Right lobe of liver (tissue), 6 donors: ENCODE measurements around the gene ATXN1. TPM values are rescaled to one million over a fixed set of nuclear protein-coding genes. Genes with fewer than 3 reads are reported as not detected.

Experiments used
- ATAC-seq, 4 donors: fragments of 200-7000 bp; cut with Tn5 transposase; one replicate each; pipeline ENCODE4 v1.9.1; 2020; ENCODE audit warnings: mild to moderate bottlenecking in 4 of 4, moderate library complexity in 4 of 4
- DNase-seq, 3 donors: peaks; one replicate each; pipeline ENCODE4 v3.0.0-alpha.2; 2020
- H3K27ac ChIP-seq, 3 donors: fragments of 200-600 bp; one replicate each; pipeline ENCODE4 v1.8.0; 2022
- H3K27me3 ChIP-seq, 2 donors: fragments of 200-600 bp; one replicate each; pipeline ENCODE4 v1.8.0; 2022
- H3K36me3 ChIP-seq, 4 donors: fragments of 200-600 bp; sonication (generic) in 1 of 4; one replicate each; pipeline versions ENCODE4 v1.5.1 to v1.8.0; 2017 to 2022; ENCODE audit warnings: control low read depth in 1 of 4
- H3K4me1 ChIP-seq, 4 donors: fragments of 200-600 bp; sonication (generic) in 1 of 4; one replicate each; pipeline versions ENCODE4 v1.5.1 to v1.8.0; 2017 to 2022; ENCODE audit warnings: control low read depth in 1 of 4
- H3K4me3 ChIP-seq, 3 donors: fragments of 200-600 bp; one replicate each; pipeline ENCODE4 v1.8.0; 2022
- H3K9me3 ChIP-seq, 4 donors: fragments of 200-600 bp; sonication (generic) in 1 of 4; one replicate each; pipeline versions ENCODE4 v1.5.1 to v1.8.0; 2017 to 2022; ENCODE audit warnings: control low read depth in 1 of 4
- POLR2A ChIP-seq: fragments of 450-650 bp; IDR thresholded peaks from one replicate; pipeline ENCODE4 v1.6.1; 2017; ENCODE audit warnings: antibody characterized with exemption, mild to moderate bottlenecking
- WGBS: methylation state at CpG from one replicate; pipeline ENCODE4 v1.1.6; 2018; ENCODE audit warnings: low coverage, low lambda C conversion rate; ENCODE audit not compliant: insufficient coverage; ENCODE audit errors: missing lambda C conversion rate; 5-methylcytosine and 5-hydroxymethylcytosine counted together
- intact Hi-C, 2 donors: fragments of 100-400 bp; cut with DNase I; formaldehyde crosslinking; loops; one replicate each; pipeline versions ENCODE4 v1.11.2 to v1.14.1; 2022
- total RNA-seq, 6 experiments: library from RNA; depleted of rRNA in 2 of 6; stranded (reverse); fragments of >200 nt in 2 of 6; fragmentation: NEBNext Ultra II Directional in 3 of 6; extraction: Animal tissue kit (Norgen Biotek cat#: 25700) in 3 of 6; gene quantifications; one replicate each; pipeline versions ENCODE4 v1.1.0 to v1.2.4, GENCODE V29; 2016 to 2023
- TF ChIP-seq, protein P1 (sequence below), 4 donors: fragments of 200-600 bp in 3 of 4; fragments of 450-650 bp in 1 of 4; IDR thresholded peaks; one replicate each; pipeline versions ENCODE4 v1.5.1 to v1.8.0; 2016 to 2022; ENCODE audit warnings: antibody characterized with exemption in 4 of 4, mild to moderate bottlenecking in 2 of 4
- donor health status: DM: no; HTN: yes; CAD: no.
- donor health status: DM: no; HTN: no; CAD: no.
- donor health status: DM: no; HTN: no; CAD: no.
- donor health status: DM: no; HTN: yes; CAD: no.
- donor health status: DM: no; HTN: yes; CAD: no.

ATXN1 gene
- total RNA-seq, 6 experiments from 2014 or later, result 23.2 to 28.7 (median 25.0) TPM

DNA sequence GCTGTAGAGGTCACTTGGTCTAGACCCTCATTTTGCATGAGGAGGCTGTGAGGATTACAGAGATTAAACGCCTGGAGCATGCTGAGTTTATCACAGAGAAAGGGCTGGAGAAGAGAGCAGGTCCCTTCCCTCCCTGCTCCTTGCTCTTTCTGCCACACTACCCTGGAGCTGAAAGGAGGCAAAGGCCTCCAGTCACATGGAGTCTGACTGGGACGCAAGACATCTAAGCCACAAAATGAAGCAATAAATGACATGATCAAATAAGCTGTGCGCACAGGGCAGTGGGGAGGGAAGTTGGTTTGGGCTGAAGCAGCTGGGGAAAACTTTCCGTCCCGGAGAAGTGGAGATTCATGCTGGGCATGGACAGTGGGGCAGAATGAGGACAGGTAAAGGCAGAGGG, 33.3 kb downstream of the ATXN1 start:
- ATAC-seq, result peak; percentile 40 to 61 (median 54)
- 34% methylated on average over 5 of the region's 5 CpGs for WGBS

DNA sequence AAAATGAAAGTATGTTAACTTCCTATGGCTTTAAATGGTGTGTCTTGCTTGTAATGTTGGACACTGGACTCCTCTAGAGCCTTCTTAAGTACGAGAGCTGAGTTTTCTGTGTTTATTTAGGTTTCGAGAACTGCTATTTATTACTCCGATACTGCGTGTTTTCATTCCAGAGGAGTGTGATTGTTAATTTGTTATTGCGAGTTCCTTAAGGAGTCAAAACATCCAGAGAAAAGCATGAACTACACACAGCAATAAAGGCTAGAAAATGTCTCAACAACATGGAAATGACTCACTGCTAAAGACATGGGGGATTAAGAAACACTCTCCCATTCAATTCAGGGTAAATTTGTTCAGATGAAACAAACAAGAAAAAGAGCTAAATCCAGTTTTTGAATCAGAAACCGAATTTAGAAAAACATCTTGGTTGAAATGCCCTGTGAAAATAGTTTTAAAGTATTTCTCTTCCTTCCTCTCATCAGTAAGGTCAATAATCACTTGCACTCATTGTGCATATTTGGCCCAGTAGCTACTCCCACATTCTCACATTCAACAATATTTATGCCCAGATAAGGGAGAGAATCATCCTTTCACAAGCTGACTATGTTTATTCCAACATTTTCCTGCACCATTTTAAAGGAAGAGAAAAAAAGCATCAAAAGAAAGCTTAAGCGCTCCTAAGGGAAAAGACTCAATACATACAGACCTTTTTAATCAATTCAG, 36.0 kb downstream of the ATXN1 start:
- TF ChIP-seq, protein P1, sequence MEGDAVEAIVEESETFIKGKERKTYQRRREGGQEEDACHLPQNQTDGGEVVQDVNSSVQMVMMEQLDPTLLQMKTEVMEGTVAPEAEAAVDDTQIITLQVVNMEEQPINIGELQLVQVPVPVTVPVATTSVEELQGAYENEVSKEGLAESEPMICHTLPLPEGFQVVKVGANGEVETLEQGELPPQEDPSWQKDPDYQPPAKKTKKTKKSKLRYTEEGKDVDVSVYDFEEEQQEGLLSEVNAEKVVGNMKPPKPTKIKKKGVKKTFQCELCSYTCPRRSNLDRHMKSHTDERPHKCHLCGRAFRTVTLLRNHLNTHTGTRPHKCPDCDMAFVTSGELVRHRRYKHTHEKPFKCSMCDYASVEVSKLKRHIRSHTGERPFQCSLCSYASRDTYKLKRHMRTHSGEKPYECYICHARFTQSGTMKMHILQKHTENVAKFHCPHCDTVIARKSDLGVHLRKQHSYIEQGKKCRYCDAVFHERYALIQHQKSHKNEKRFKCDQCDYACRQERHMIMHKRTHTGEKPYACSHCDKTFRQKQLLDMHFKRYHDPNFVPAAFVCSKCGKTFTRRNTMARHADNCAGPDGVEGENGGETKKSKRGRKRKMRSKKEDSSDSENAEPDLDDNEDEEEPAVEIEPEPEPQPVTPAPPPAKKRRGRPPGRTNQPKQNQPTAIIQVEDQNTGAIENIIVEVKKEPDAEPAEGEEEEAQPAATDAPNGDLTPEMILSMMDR (IDR thresholded peaks at IDR 0.05), result no peak
- no peak for TF ChIP-seq POLR2A
- ATAC-seq, result no peak
- WGBS, result 57% methylated on average over 7 of the region's 7 CpGs
- Histone ChIP-seq H3K27ac (peak overlapping the region in 2 of 3 donors; percentile 10 to 14), H3K9me3 (no peaks in the 10 kb centered on the region), H3K4me1 (peaks cover 0 to 31% (median 4%) of the 10 kb centered on the region in 4 donors), H3K36me3 (no peaks in the 10 kb centered on the region), H3K27me3 (no peaks in the 10 kb centered on the region), H3K4me3 (no peak overlapping the region)
- intact Hi-C loops, result no loop called here
- DNase-seq, result no peak

More for the DNA sequence above, 33.3 kb downstream of the ATXN1 start:
- no peaks in the 10 kb centered on the region for H3K9me3 ChIP-seq
- peak overlapping the region in 1 of 3 donors; percentile 5 for H3K27ac ChIP-seq
- H3K27me3 ChIP-seq, result no peaks in the 10 kb centered on the region
- intact Hi-C loops, result no loop called here
- peak; percentile 24 for TF ChIP-seq POLR2A
- TF ChIP-seq, protein P1 (IDR thresholded peaks at IDR 0.05), result no peak
- DNase-seq, result peak in 1 of 3 donors; percentile 37
- no peak overlapping the region for H3K4me3 ChIP-seq
- H3K36me3 ChIP-seq, result no peaks in the 10 kb centered on the region
- peaks cover 0 to 37% (median 7%) of the 10 kb centered on the region in 4 donors for H3K4me1 ChIP-seq

DNA sequence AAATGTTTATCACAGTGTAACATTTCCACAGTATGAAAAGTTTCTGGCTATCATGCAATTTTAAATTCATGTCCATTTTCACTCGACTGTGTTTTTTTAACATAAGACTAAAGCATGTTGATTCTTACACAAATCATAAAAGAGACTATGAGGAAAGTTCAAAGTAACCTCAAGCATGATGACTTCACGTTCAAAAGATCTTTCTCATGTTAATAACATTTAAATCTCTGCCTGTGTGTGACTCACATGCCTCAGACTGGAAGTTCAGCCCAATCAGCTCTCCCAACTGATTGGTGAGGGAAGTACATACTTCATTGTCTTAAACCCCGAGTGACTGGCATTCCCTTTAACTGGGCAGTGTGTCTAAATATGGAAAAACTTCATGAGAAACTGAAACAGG, 37.4 kb downstream of the ATXN1 start:
- peak in 1 of 4 donors; percentile 24 for ATAC-seq
- DNase-seq, result no peak
- Histone ChIP-seq H3K4me3 (no peak overlapping the region), H3K27me3 (no peaks in the 10 kb centered on the region), H3K9me3 (no peaks in the 10 kb centered on the region), H3K36me3 (no peaks in the 10 kb centered on the region), H3K4me1 (peaks cover 0 to 31% (median 4%) of the 10 kb centered on the region in 4 donors), H3K27ac (no peak overlapping the region)
- 31% methylated on average over 3 of the region's 3 CpGs for WGBS
- intact Hi-C loops, result no loop called here
- TF ChIP-seq, protein P1 (IDR thresholded peaks at IDR 0.05), result no peak
- TF ChIP-seq POLR2A, result no peak

DNA sequence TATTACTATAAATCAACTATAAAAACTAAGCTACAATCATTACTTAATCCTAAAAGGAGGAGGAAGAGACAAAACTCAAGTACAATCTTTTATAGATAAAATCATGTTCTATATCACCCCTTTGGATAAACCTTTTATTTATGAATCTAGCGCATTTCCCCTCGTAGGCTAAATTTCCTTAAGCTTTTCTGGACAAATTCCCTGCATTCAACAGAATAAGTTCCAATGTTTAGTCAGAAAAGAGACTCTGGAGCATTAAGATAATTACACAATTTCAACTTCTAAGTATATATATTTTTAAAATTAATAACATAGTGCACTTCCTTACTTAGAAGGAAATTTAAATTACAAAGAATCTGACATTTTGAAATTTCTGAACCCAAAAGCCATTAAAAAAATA, 37.9 kb downstream of the ATXN1 start:
- Histone ChIP-seq H3K9me3 (no peaks in the 10 kb centered on the region), H3K27ac (no peak overlapping the region), H3K4me1 (peaks cover 0 to 31% (median 4%) of the 10 kb centered on the region in 4 donors), H3K36me3 (no peaks in the 10 kb centered on the region), H3K4me3 (no peak overlapping the region), H3K27me3 (no peaks in the 10 kb centered on the region)
- DNase-seq (no peak), ATAC-seq (no peak)
- TF ChIP-seq, protein P1 (IDR thresholded peaks at IDR 0.05), result no peak
- TF ChIP-seq POLR2A, result no peak
- 98% methylated on average over 2 of the region's 2 CpGs for WGBS
- intact Hi-C loops, result no loop called here
